ENCODE measurements around the gene ELOB.
A peak's percentile ranks its signal among the peaks of the same experiment; 100 is the strongest.

Gene ELOB

GRCh38 chr16:2761886-2762583 lies 15.0 kb downstream of the ELOB start:
- no peak overlapping the region for H3K27ac ChIP-seq
- no peak for DNase-seq (ENCODE audit: low spot score)
- no peak for TF ChIP-seq CTCF (IDR thresholded peaks at IDR 0.05)

GRCh38 chr16:2761472-2761871 lies 15.6 kb downstream of the ELOB start:
- no peak overlapping the region for H3K27ac ChIP-seq
- DNase-seq (ENCODE audit: low spot score) = no peak

More at GRCh38 chr16:2761886-2762583, 15.0 kb downstream of the ELOB start:
- H3K4me3 ChIP-seq = no peak overlapping the region

GRCh38 chr16:2757344-2757743 lies 19.7 kb downstream of the ELOB start:
- Histone ChIP-seq H3K27ac (no peak overlapping the region), H3K4me3 (no peak overlapping the region)
- no peak for TF ChIP-seq CTCF (IDR thresholded peaks at IDR 0.05)
- DNase-seq (ENCODE audit: low spot score) = no peak

More at GRCh38 chr16:2761472-2761871, 15.6 kb downstream of the ELOB start:
- TF ChIP-seq CTCF (IDR thresholded peaks at IDR 0.05) = no peak
- no peak overlapping the region for H3K4me3 ChIP-seq

GRCh38 chr16:2756288-2757015 lies 20.6 kb downstream of the ELOB start:
- no peak for TF ChIP-seq CTCF (IDR thresholded peaks at IDR 0.05)
- Histone ChIP-seq H3K4me3 (peak overlapping the region; percentile 20), H3K27ac (no peak overlapping the region)
- DNase-seq (ENCODE audit: low spot score) = no peak

- Histone ChIP-seq H3K27ac (no peak overlapping the region), H3K4me3 (peak overlapping the region; percentile 87)
- no peak for DNase-seq (ENCODE audit: low spot score)
- TF ChIP-seq CTCF (IDR thresholded peaks at IDR 0.05) = no peak
These were observed 21.9 kb downstream of the ELOB start for GRCh38 chr16:2755158-2755557.

- peak overlapping the region; percentile 87 for H3K4me3 ChIP-seq
- no peak for DNase-seq (ENCODE audit: low spot score)
- TF ChIP-seq CTCF (IDR thresholded peaks at IDR 0.05) = no peak
- H3K27ac ChIP-seq = peak overlapping the region; percentile 99
These were observed 23.4 kb downstream of the ELOB start for GRCh38 chr16:2753733-2754020.

Measured in coronary artery (tissue), 2 donors.